Right lobe of liver (tissue), 6 donors: ENCODE measurements around the gene IL34. TPM values are rescaled to one million over a fixed set of nuclear protein-coding genes. Genes with fewer than 3 reads are reported as not detected.

Source experiments
- ATAC-seq, 4 donors: fragments of 200-7000 bp; cut with Tn5 transposase; one replicate each; pipeline ENCODE4 v1.9.1; 2020; ENCODE audit warnings: mild to moderate bottlenecking in 4 of 4, moderate library complexity in 4 of 4
- DNase-seq, 3 donors: peaks; one replicate each; pipeline ENCODE4 v3.0.0-alpha.2; 2020
- H3K27ac ChIP-seq, 3 donors: fragments of 200-600 bp; one replicate each; pipeline ENCODE4 v1.8.0; 2022
- H3K27me3 ChIP-seq, 2 donors: fragments of 200-600 bp; one replicate each; pipeline ENCODE4 v1.8.0; 2022
- H3K36me3 ChIP-seq, 4 donors: fragments of 200-600 bp; sonication (generic) in 1 of 4; one replicate each; pipeline versions ENCODE4 v1.5.1 to v1.8.0; 2017 to 2022; ENCODE audit warnings: control low read depth in 1 of 4
- H3K4me1 ChIP-seq, 4 donors: fragments of 200-600 bp; sonication (generic) in 1 of 4; one replicate each; pipeline versions ENCODE4 v1.5.1 to v1.8.0; 2017 to 2022; ENCODE audit warnings: control low read depth in 1 of 4
- H3K4me3 ChIP-seq, 3 donors: fragments of 200-600 bp; one replicate each; pipeline ENCODE4 v1.8.0; 2022
- H3K9me3 ChIP-seq, 4 donors: fragments of 200-600 bp; sonication (generic) in 1 of 4; one replicate each; pipeline versions ENCODE4 v1.5.1 to v1.8.0; 2017 to 2022; ENCODE audit warnings: control low read depth in 1 of 4
- POLR2A ChIP-seq: fragments of 450-650 bp; IDR thresholded peaks from one replicate; pipeline ENCODE4 v1.6.1; 2017; ENCODE audit warnings: antibody characterized with exemption, mild to moderate bottlenecking
- WGBS: methylation state at CpG from one replicate; pipeline ENCODE4 v1.1.6; 2018; ENCODE audit warnings: low coverage, low lambda C conversion rate; ENCODE audit not compliant: insufficient coverage; ENCODE audit errors: missing lambda C conversion rate; 5-methylcytosine and 5-hydroxymethylcytosine counted together
- intact Hi-C, 2 donors: fragments of 100-400 bp; cut with DNase I; formaldehyde crosslinking; loops; one replicate each; pipeline versions ENCODE4 v1.11.2 to v1.14.1; 2022
- total RNA-seq, 6 experiments: library from RNA; depleted of rRNA in 2 of 6; stranded (reverse); fragments of >200 nt in 2 of 6; fragmentation: NEBNext Ultra II Directional in 3 of 6; extraction: Animal tissue kit (Norgen Biotek cat#: 25700) in 3 of 6; gene quantifications; one replicate each; pipeline versions ENCODE4 v1.1.0 to v1.2.4, GENCODE V29; 2016 to 2023
- TF ChIP-seq, protein P1 (sequence below), 4 donors: fragments of 200-600 bp in 3 of 4; fragments of 450-650 bp in 1 of 4; IDR thresholded peaks; one replicate each; pipeline versions ENCODE4 v1.5.1 to v1.8.0; 2016 to 2022; ENCODE audit warnings: antibody characterized with exemption in 4 of 4, mild to moderate bottlenecking in 2 of 4
- donor health status: DM: no; HTN: yes; CAD: no.
- donor health status: DM: no; HTN: no; CAD: no.
- donor health status: DM: no; HTN: no; CAD: no.
- donor health status: DM: no; HTN: yes; CAD: no.
- donor health status: DM: no; HTN: yes; CAD: no.

The IL34 gene
- total RNA-seq, 6 experiments from 2014 or later = 0.27 to 1.1 (median 0.49) TPM

DNA sequence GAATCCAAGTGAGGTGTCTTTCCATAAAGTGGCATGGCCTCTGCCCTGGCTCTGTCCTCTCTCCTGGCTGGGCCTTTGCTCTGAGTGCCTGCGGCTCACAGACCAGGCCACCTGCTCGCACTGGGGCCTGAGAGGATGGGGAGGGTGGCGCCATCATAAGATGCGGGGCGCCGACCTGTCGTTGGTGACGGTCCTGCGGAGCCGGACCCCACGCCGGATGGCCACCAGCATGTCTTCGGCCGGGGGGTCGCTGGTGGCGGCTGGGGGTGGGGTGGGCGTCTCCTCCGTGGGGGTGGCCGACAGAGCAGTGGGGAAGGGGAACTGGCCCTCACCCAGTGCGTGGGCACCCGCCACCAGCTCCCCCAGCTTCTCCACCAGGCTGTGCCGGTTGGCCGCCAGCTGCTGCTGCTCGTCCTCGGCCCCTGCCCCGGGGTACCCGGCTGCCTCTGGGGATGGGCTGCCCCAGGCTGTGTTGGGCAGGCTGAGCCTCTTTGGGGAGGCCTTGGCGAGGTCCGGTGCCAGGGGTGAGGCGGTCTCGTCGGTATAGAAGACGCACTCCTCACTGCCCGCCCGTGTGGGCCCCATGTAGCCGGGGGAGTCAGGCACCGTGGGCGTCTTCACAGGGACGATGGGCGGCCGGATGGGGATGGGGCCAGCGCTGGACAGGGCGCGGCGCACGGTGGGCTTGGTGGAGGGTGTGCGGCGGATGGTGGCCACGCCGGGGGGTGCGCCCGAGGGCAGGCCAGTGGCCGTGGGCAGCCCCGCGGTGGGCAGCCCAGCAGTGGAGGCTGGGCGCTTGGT is 17.4 kb downstream of the IL34 start:
- no peaks in the 10 kb centered on the region for H3K4me1 ChIP-seq
- DNase-seq (peak in 1 of 3 donors; percentile 47), ATAC-seq (no peak)
- TF ChIP-seq POLR2A = no peak
- TF ChIP-seq, protein P1, sequence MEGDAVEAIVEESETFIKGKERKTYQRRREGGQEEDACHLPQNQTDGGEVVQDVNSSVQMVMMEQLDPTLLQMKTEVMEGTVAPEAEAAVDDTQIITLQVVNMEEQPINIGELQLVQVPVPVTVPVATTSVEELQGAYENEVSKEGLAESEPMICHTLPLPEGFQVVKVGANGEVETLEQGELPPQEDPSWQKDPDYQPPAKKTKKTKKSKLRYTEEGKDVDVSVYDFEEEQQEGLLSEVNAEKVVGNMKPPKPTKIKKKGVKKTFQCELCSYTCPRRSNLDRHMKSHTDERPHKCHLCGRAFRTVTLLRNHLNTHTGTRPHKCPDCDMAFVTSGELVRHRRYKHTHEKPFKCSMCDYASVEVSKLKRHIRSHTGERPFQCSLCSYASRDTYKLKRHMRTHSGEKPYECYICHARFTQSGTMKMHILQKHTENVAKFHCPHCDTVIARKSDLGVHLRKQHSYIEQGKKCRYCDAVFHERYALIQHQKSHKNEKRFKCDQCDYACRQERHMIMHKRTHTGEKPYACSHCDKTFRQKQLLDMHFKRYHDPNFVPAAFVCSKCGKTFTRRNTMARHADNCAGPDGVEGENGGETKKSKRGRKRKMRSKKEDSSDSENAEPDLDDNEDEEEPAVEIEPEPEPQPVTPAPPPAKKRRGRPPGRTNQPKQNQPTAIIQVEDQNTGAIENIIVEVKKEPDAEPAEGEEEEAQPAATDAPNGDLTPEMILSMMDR (IDR thresholded peaks at IDR 0.05) = no peak
- H3K27ac ChIP-seq = no peak overlapping the region
- intact Hi-C loops = no loop called here
- WGBS = 96% methylated on average over 5 of the region's 56 CpGs
- H3K36me3 ChIP-seq = peaks cover 0 to 50% (median 29%) of the 10 kb centered on the region in 4 donors
- no peak overlapping the region for H3K4me3 ChIP-seq
- no peaks in the 10 kb centered on the region for H3K27me3 ChIP-seq
- no peaks in the 10 kb centered on the region for H3K9me3 ChIP-seq

DNA sequence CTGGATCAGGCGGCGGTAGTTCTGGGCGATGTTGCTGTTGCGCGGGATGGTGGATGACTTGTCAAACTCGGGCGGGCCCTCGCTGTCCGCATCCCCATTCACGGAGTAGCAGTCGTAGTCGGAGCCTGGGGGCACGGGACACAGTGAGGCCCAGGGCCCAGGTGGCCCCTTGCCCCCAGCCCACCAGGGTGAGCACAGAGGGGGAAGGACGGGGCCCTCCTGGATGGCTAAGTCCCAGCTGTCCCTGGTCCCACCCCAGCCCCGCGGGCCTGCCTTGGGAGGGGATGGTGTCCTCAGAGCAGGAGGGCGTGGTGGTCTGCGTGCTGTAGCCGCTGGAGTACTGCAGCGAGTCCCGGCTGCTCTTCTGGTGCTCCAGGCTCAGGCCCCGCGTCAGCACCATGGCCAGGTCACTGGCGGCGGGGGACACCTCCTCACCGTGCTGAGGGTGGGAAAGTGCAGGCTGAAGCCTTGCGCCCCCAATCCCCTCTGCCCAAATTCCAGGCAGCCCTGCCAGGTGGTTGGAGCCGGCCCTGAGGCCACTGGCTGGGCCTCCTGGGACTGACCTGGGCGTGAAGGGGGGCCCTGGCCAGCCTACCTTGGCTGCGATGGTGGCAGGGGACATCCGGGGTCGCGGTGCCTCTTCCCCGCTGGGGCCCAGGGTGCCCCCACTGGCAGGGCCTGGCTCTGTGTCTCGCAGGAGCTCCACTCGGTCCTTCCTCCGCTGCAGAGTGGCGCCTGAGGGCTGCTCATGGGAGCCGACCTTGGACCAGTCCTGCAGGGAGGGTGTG is 18.2 kb downstream of the IL34 start:
- no peaks in the 10 kb centered on the region for H3K4me1 ChIP-seq
- peak in 1 of 3 donors; percentile 49 for DNase-seq
- WGBS = no CpG with 5 or more reads among the region's 39 CpGs
- no peak for TF ChIP-seq POLR2A
- TF ChIP-seq, protein P1 (IDR thresholded peaks at IDR 0.05) = no peak
- H3K9me3 ChIP-seq = no peaks in the 10 kb centered on the region
- peaks cover 0 to 56% (median 35%) of the 10 kb centered on the region in 4 donors for H3K36me3 ChIP-seq
- intact Hi-C loops = no loop called here
- peak in 1 of 4 donors; percentile 2 for ATAC-seq
- no peak overlapping the region for H3K27ac ChIP-seq
- no peak overlapping the region for H3K4me3 ChIP-seq
- no peaks in the 10 kb centered on the region for H3K27me3 ChIP-seq

DNA sequence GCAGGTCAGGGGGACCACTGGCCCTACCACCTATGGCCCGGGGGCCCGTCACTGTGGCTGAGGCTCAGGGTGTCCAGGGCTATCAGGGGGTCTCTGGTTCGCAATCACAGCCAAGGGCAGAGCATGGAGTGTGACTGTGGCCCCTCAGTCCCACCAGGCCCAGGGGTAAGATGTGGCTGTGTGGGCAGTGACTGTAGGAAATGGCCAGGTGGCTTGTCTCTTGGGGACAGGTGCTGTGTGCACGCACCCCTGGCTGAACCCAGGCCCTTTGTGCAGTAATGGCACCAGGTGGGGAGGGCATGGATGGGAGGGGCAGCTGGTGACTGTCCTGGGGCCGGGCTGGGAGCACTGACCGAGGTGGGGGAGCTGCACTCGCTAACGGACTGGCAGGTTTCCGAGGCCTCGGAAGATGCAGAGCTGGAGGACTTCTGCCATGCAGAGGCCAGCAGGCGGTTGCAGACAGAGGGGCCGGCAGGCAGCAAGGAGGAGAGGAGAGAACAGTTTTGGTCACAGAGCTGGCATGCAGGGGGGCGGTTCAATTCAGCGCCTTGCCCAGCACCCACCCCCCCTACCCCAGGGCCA is 18.8 kb downstream of the IL34 start:
- Histone ChIP-seq H3K27ac (no peak overlapping the region), H3K4me3 (no peak overlapping the region), H3K9me3 (no peaks in the 10 kb centered on the region), H3K36me3 (peaks cover 4 to 63% (median 39%) of the 10 kb centered on the region in 4 donors), H3K4me1 (no peaks in the 10 kb centered on the region), H3K27me3 (no peaks in the 10 kb centered on the region)
- intact Hi-C loops = no loop called here
- ATAC-seq = no peak
- no peak for DNase-seq
- TF ChIP-seq, protein P1 (IDR thresholded peaks at IDR 0.05) = no peak
- no peak for TF ChIP-seq POLR2A
- 60% methylated on average over 1 of the region's 14 CpGs for WGBS

DNA sequence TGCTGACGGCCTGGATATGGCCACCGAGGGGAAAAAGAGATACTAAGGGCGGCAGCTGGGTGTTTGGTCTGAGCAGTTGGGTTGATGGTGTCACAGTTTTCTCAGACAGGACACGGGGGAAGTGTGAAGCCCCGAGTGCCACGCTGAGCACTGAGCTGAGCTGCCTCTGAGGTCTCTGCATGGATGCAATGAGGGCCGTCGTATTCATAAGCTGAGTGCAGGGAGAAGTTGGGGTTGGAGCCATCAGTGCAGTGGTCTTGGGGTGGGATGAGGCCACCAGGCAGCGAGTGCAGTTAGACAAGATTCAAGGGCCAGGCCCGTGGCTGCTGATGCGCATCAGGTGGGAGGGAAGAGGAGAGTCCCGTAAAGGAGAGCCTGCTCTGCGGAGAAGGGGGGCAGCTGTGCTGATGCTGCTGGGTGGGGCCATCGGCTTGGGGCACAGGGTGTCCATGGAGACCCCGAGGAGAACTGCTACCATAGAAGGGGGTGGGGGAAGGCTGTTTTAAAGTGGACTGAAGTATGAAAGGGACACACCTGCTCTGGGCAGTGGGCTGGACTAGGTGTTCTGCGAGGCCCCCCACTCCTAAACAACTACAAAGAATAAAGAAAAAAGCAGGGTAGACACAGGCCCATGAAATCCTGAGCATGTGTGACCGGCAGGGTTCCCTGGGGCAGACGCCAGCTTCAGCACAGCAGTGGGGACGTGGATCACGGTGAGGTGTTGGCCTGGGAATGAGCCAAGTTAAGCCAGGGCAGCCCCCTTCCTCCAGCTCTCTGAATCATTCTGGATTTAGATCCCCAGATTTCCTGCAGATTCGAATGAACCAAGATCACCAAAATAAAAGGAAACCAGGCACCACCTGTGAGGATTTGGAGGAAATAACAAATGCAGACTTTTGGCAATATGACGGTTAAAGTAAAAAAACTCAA is 19.7 kb downstream of the IL34 start:
- Histone ChIP-seq H3K27ac (no peak overlapping the region), H3K4me1 (no peaks in the 10 kb centered on the region), H3K27me3 (no peaks in the 10 kb centered on the region), H3K9me3 (no peaks in the 10 kb centered on the region), H3K4me3 (no peak overlapping the region), H3K36me3 (peaks cover 11 to 72% (median 46%) of the 10 kb centered on the region in 4 donors)
- no peak for DNase-seq
- WGBS = 84% methylated on average over 15 of the region's 22 CpGs
- TF ChIP-seq POLR2A = no peak
- TF ChIP-seq, protein P1 (IDR thresholded peaks at IDR 0.05) = no peak
- ATAC-seq = no peak
- intact Hi-C loops = no loop called here
